Loucy (cell line): Measurements from ENCODE around the gene CDC7.
A peak's percentile ranks its signal among the peaks of the same experiment; 100 is the strongest.

ENCODE experiments used
- H2AFZ ChIP-seq: fragments of 200-600 bp; sonication (generic); 2 replicates; pipeline ENCODE4 v1.6.0; 2016; ENCODE audit warnings: antibody characterized with exemption, mild to moderate bottlenecking, low read length, moderate library complexity
- H3F3A ChIP-seq: fragments of 200-600 bp; 2 replicates; pipeline ENCODE4 v1.6.0; 2016; ENCODE audit warnings: antibody characterized with exemption, low read depth, mild to moderate bottlenecking
- H3K27me3 ChIP-seq: fragments of 200-600 bp; sonication (generic); 2 replicates; pipeline ENCODE4 v1.6.1; 2014; ENCODE audit warnings: low read length, mild to moderate bottlenecking; ENCODE audit not compliant: insufficient read depth, poor library complexity, severe bottlenecking
- H3K36me3 ChIP-seq: fragments of 200-600 bp; sonication (generic); 2 replicates; pipeline ENCODE4 v1.6.1; 2016; ENCODE audit warnings: low read length; ENCODE audit not compliant: insufficient read depth
- H3K4me1 ChIP-seq: fragments of 200-600 bp; sonication (generic); 2 replicates; pipeline ENCODE4 v1.5.1; 2014; ENCODE audit warnings: low read length, mild to moderate bottlenecking; ENCODE audit not compliant: insufficient read depth, poor library complexity, severe bottlenecking
- H3K4me2 ChIP-seq: fragments of 200-600 bp; sonication (generic); 2 replicates; pipeline ENCODE4 v1.6.0; 2014; ENCODE audit warnings: antibody characterized with exemption, low read length, low read depth, mild to moderate bottlenecking; ENCODE audit not compliant: poor library complexity, severe bottlenecking
- H3K4me3 ChIP-seq: fragments of 200-600 bp; sonication (generic); 2 replicates; pipeline ENCODE4 v1.5.1; 2014; ENCODE audit warnings: low read length, mild to moderate bottlenecking, mixed read lengths; ENCODE audit not compliant: poor library complexity, severe bottlenecking
- H3K79me2 ChIP-seq: fragments of 200-600 bp; sonication (generic); 2 replicates; pipeline ENCODE4 v1.6.1; 2014; ENCODE audit warnings: low read length; ENCODE audit not compliant: insufficient read depth
- H3K9ac ChIP-seq: fragments of 200-600 bp; sonication (generic); 2 replicates; pipeline ENCODE4 v1.6.0; 2014; ENCODE audit warnings: mild to moderate bottlenecking, low read depth, low read length, moderate library complexity; ENCODE audit not compliant: poor library complexity, severe bottlenecking
- H3K9me2 ChIP-seq: fragments of 200-600 bp; sonication (generic); replicated peaks from 2 replicates; pipeline ENCODE4 v1.6.1; 2016; ENCODE audit warnings: low read depth, low read length, mixed read lengths
- H3K9me3 ChIP-seq: fragments of 200-600 bp; sonication (generic); 2 replicates; pipeline ENCODE4 v1.6.1; 2014; ENCODE audit warnings: mild to moderate bottlenecking, antibody characterized with exemption, low read length, low read depth; ENCODE audit not compliant: insufficient read depth
- H4K20me1 ChIP-seq: fragments of 200-600 bp; sonication (generic); 2 replicates; pipeline ENCODE4 v1.6.0; 2014; ENCODE audit warnings: antibody characterized with exemption, low read length, mild to moderate bottlenecking; ENCODE audit not compliant: insufficient read depth, poor library complexity, severe bottlenecking
- CTCF ChIP-seq: fragments of 200-600 bp; sonication (generic); conservative IDR thresholded peaks from 2 replicates; pipeline ENCODE4 v1.5.1; 2014; ENCODE audit warnings: mild to moderate bottlenecking, antibody characterized with exemption, low read length
- EZH2phosphoT487 ChIP-seq: fragments of 200-600 bp; IDR thresholded peaks from 2 replicates; pipeline ENCODE4 v1.6.1; 2018; ENCODE audit warnings: antibody characterized with exemption, mild to moderate bottlenecking, moderate library complexity, borderline replicate concordance

CDC7 gene

GRCh38 chr1:91527266-91527765 is 26.7 kb downstream of the CDC7 start:
- Histone ChIP-seq H3K9me3 (no peaks in the 10 kb centered on the region), H3K9me2 (no peaks in the 10 kb centered on the region), H3F3A (no peaks in the 10 kb centered on the region), H3K9ac (no peak overlapping the region), H2AFZ (no peak overlapping the region), H3K4me2 (no peak overlapping the region), H3K27me3 (no peaks in the 10 kb centered on the region), H3K79me2 (no peaks in the 10 kb centered on the region), H3K4me3 (no peak overlapping the region), H3K36me3 (no peaks in the 10 kb centered on the region), H3K4me1 (peaks cover 12% of the 10 kb centered on the region), H4K20me1 (no peaks in the 10 kb centered on the region)
- no peak for TF ChIP-seq EZH2phosphoT487
- no peak for TF ChIP-seq CTCF

GRCh38 chr1:91527781-91528180 is 27.1 kb downstream of the CDC7 start:
- H2AFZ ChIP-seq = no peak overlapping the region
- no peak overlapping the region for H3K9ac ChIP-seq
- H3K9me3 ChIP-seq = no peaks in the 10 kb centered on the region
- no peak overlapping the region for H3K4me3 ChIP-seq
- no peaks in the 10 kb centered on the region for H3K79me2 ChIP-seq
- H3K9me2 ChIP-seq = no peaks in the 10 kb centered on the region
- TF ChIP-seq EZH2phosphoT487 (no peak), CTCF (no peak)
- no peaks in the 10 kb centered on the region for H3F3A ChIP-seq
- no peaks in the 10 kb centered on the region for H4K20me1 ChIP-seq
- no peaks in the 10 kb centered on the region for H3K27me3 ChIP-seq
- H3K4me2 ChIP-seq = no peak overlapping the region
- H3K36me3 ChIP-seq = no peaks in the 10 kb centered on the region
- peaks cover 16% of the 10 kb centered on the region for H3K4me1 ChIP-seq

DNA sequence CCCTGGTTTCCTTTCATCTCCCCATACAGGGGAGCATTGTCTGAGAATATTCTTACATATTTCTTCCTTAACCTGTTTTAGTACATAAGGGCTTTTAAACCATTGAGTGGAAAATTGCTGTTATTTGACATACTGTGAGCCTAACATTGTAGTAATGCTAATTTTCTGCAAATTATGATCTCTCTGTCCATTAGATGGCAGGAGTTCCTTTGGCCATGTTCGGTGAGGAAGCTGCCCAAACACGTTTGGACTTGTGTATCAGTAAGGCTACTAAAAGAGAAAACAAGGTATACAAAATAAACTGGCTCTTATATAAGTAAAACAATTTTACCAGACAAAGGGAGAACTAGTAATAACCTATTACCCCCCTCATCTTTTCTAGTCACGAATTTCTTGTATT is 29.2 kb downstream of the CDC7 start:
- H3K9me2 ChIP-seq = no peaks in the 10 kb centered on the region
- no peaks in the 10 kb centered on the region for H3K36me3 ChIP-seq
- 0 out of 2 replicates have a peak overlapping the region, but pooled peaks have one; percentile 8 for H2AFZ ChIP-seq
- H4K20me1 ChIP-seq = no peaks in the 10 kb centered on the region
- H3K9ac ChIP-seq = peak overlapping the region; percentile 50
- no peak overlapping the region for H3K4me2 ChIP-seq
- no peaks in the 10 kb centered on the region for H3K79me2 ChIP-seq
- peaks cover 29% of the 10 kb centered on the region for H3K4me1 ChIP-seq
- TF ChIP-seq EZH2phosphoT487 (no peak), CTCF (peak; percentile 70)
- no peaks in the 10 kb centered on the region for H3K27me3 ChIP-seq
- no peaks in the 10 kb centered on the region for H3K9me3 ChIP-seq
- H3K4me3 ChIP-seq = no peak overlapping the region
- H3F3A ChIP-seq = no peaks in the 10 kb centered on the region
